Measurements from ENCODE around the gene PRSS37.

Gene PRSS37
- 0 reads per million in 3 donors for total RNA-seq

DNA sequence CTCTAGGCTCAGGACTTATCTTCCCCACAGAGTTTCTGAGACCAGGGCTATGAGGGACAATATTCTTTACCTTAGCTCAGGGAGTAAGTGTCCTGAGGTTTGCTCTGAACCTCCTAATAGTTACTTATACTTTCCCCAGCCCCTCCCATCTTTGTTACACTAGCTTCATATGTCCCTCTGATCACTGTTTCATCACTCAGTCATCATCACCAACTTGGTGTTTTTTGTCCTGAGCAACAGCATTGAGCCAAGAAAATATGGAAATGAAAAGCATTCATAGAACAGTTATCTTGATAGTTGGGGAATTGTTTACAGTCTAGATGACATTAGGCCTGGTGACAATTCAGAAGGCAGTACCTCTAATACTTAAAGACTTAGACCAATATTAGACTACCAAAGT lies at the start of gene PRSS37:
Gene PRSS37 (minus strand): TSS at position 101 of the 400 bp plus-strand sequence. CDS start 436 bp downstream, outside the sequence.
- Histone ChIP-seq H3K9me3 (ENCODE audit: control insufficient read depth, low read length) (no peaks in the 10 kb centered on the region), H3K4me3 (ENCODE audit: insufficient read depth, low read depth, low read length, poor library complexity, severe bottlenecking) (no peak within 1 kb of the TSS), H3K4me1 (ENCODE audit: control insufficient read depth, insufficient read depth, low read length, poor library complexity, severe bottlenecking) (no peaks in the 10 kb centered on the region), H3K27ac (ENCODE audit: insufficient read depth, low read length, poor library complexity, severe bottlenecking) (no peak within 1 kb of the TSS), H3K27me3 (replicated peaks; ENCODE audit: control insufficient read depth, insufficient read depth, low read length, poor library complexity, severe bottlenecking) (no peaks in the 10 kb centered on the region), H3K36me3 (ENCODE audit: control insufficient read depth, insufficient read depth, low read length) (no peaks in the 10 kb centered on the region)
- DNase-seq = no peak

- no peaks in the 10 kb centered on the region for H3K27me3 ChIP-seq (replicated peaks; ENCODE audit: control insufficient read depth, insufficient read depth, low read length, poor library complexity, severe bottlenecking)
- H3K27ac ChIP-seq (ENCODE audit: insufficient read depth, low read length, poor library complexity, severe bottlenecking) = no peak overlapping the region
- H3K4me1 ChIP-seq (ENCODE audit: control insufficient read depth, insufficient read depth, low read length, poor library complexity, severe bottlenecking) = no peaks in the 10 kb centered on the region
- no peak overlapping the region for H3K4me3 ChIP-seq (ENCODE audit: insufficient read depth, low read depth, low read length, poor library complexity, severe bottlenecking)
- H3K9me3 ChIP-seq (ENCODE audit: control insufficient read depth, low read length) = no peaks in the 10 kb centered on the region
- no peak for DNase-seq
- no peaks in the 10 kb centered on the region for H3K36me3 ChIP-seq (ENCODE audit: control insufficient read depth, insufficient read depth, low read length)
These were observed 48.0 kb upstream of the PRSS37 start for GRCh38 chr7:141889321-141889720.

DNA sequence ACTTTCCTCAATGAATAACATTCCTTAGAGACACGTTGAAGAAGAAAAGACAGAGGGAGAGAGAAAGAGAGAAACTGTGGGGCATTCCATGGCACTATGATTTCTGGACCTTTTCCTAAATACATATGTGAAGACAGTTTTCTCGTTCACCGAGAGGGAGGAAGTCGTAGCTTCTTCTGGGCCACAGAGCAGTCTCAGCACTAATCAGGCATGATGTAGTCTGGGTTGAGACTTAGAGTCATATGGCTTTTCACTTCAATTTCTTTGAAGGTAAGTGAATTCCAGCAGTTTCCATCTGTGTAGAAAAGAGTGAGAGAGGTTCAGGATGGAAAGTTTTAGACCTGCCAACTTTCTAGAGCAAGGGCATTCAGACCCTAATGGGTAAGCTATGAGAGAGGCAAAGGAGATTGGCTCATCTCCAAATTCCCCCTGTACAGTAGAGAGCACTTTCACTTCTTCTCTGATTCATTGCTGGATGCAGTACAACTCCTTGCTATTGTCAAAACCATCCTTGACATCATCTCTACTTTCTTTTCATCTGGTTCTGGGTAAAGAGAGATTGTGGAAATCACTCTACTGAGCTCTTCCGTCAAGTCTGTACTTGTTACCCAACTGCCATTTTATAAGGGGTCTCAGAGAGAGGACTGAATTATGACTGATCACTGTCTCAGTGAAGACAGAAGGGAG lies 43.4 kb upstream of the PRSS37 start:
- Histone ChIP-seq H3K27ac (ENCODE audit: insufficient read depth, low read length, poor library complexity, severe bottlenecking) (no peak overlapping the region), H3K4me1 (ENCODE audit: control insufficient read depth, insufficient read depth, low read length, poor library complexity, severe bottlenecking) (no peaks in the 10 kb centered on the region), H3K27me3 (replicated peaks; ENCODE audit: control insufficient read depth, insufficient read depth, low read length, poor library complexity, severe bottlenecking) (no peaks in the 10 kb centered on the region), H3K9me3 (ENCODE audit: control insufficient read depth, low read length) (no peaks in the 10 kb centered on the region), H3K4me3 (ENCODE audit: insufficient read depth, low read depth, low read length, poor library complexity, severe bottlenecking) (no peak overlapping the region), H3K36me3 (ENCODE audit: control insufficient read depth, insufficient read depth, low read length) (no peaks in the 10 kb centered on the region)
- no peak for DNase-seq

GRCh38 chr7:141880960-141881359 lies 39.7 kb upstream of the PRSS37 start:
- H3K4me3 ChIP-seq (ENCODE audit: insufficient read depth, low read depth, low read length, poor library complexity, severe bottlenecking) = no peak overlapping the region
- H3K4me1 ChIP-seq (ENCODE audit: control insufficient read depth, insufficient read depth, low read length, poor library complexity, severe bottlenecking) = no peaks in the 10 kb centered on the region
- no peak overlapping the region for H3K27ac ChIP-seq (ENCODE audit: insufficient read depth, low read length, poor library complexity, severe bottlenecking)
- H3K9me3 ChIP-seq (ENCODE audit: control insufficient read depth, low read length) = no peaks in the 10 kb centered on the region
- no peak for DNase-seq
- no peaks in the 10 kb centered on the region for H3K27me3 ChIP-seq (replicated peaks; ENCODE audit: control insufficient read depth, insufficient read depth, low read length, poor library complexity, severe bottlenecking)
- no peaks in the 10 kb centered on the region for H3K36me3 ChIP-seq (ENCODE audit: control insufficient read depth, insufficient read depth, low read length)

GRCh38 chr7:141877365-141877764 lies 36.1 kb upstream of the PRSS37 start:
- Histone ChIP-seq H3K9me3 (ENCODE audit: control insufficient read depth, low read length) (no peaks in the 10 kb centered on the region), H3K36me3 (ENCODE audit: control insufficient read depth, insufficient read depth, low read length) (no peaks in the 10 kb centered on the region), H3K4me3 (ENCODE audit: insufficient read depth, low read depth, low read length, poor library complexity, severe bottlenecking) (no peak overlapping the region), H3K4me1 (ENCODE audit: control insufficient read depth, insufficient read depth, low read length, poor library complexity, severe bottlenecking) (no peaks in the 10 kb centered on the region), H3K27ac (ENCODE audit: insufficient read depth, low read length, poor library complexity, severe bottlenecking) (no peak overlapping the region), H3K27me3 (replicated peaks; ENCODE audit: control insufficient read depth, insufficient read depth, low read length, poor library complexity, severe bottlenecking) (no peaks in the 10 kb centered on the region)
- DNase-seq = no peak

DNA sequence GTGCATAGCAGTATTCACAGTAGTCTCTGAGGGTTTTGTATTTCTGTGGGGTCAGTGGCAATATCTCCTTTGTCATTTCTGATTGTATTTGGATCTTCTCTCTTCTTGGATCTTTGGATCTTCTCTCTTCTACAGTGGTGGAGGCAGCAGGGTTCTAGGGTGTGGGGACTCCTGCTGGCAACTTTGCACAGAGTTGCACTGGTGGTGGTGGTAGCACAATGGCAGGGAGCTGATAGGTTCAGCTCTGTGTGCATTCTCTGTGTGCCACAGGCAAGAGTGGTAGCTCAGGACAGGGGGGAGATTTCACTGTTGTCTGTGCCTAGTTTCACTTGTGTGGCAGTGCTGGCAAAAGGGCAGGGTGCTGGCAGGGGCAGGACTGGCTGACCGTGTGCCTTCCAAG lies 35.1 kb upstream of the PRSS37 start:
- no peaks in the 10 kb centered on the region for H3K9me3 ChIP-seq (ENCODE audit: control insufficient read depth, low read length)
- H3K27me3 ChIP-seq (replicated peaks; ENCODE audit: control insufficient read depth, insufficient read depth, low read length, poor library complexity, severe bottlenecking) = no peaks in the 10 kb centered on the region
- no peak for DNase-seq
- no peak overlapping the region for H3K4me3 ChIP-seq (ENCODE audit: insufficient read depth, low read depth, low read length, poor library complexity, severe bottlenecking)
- H3K4me1 ChIP-seq (ENCODE audit: control insufficient read depth, insufficient read depth, low read length, poor library complexity, severe bottlenecking) = no peaks in the 10 kb centered on the region
- H3K36me3 ChIP-seq (ENCODE audit: control insufficient read depth, insufficient read depth, low read length) = no peaks in the 10 kb centered on the region
- no peak overlapping the region for H3K27ac ChIP-seq (ENCODE audit: insufficient read depth, low read length, poor library complexity, severe bottlenecking)

DNA sequence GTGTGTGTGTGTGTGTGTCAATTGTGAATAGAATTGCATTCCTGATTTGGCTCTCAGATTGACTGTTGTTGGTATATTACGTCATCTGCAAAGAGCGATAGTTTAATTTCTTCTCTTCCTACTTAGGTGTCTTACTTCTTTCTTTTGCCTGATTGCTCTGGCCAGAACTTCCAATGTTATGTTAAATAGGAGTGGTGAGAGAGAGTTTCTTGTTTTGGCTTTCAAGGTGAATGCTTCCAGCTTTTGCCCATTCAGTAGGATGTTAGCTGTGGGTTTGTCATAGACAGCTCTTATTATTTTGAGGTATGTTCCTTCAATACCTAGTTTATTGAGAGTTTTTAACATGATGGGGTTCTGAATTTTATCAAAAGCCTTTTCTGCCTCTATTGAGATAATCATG lies 34.2 kb upstream of the PRSS37 start:
- H3K36me3 ChIP-seq (ENCODE audit: control insufficient read depth, insufficient read depth, low read length) = no peaks in the 10 kb centered on the region
- H3K4me3 ChIP-seq (ENCODE audit: insufficient read depth, low read depth, low read length, poor library complexity, severe bottlenecking) = no peak overlapping the region
- DNase-seq = no peak
- no peaks in the 10 kb centered on the region for H3K9me3 ChIP-seq (ENCODE audit: control insufficient read depth, low read length)
- H3K4me1 ChIP-seq (ENCODE audit: control insufficient read depth, insufficient read depth, low read length, poor library complexity, severe bottlenecking) = no peaks in the 10 kb centered on the region
- no peaks in the 10 kb centered on the region for H3K27me3 ChIP-seq (replicated peaks; ENCODE audit: control insufficient read depth, insufficient read depth, low read length, poor library complexity, severe bottlenecking)
- H3K27ac ChIP-seq (ENCODE audit: insufficient read depth, low read length, poor library complexity, severe bottlenecking) = no peak overlapping the region

- H3K9me3 ChIP-seq (ENCODE audit: control insufficient read depth, low read length) = no peaks in the 10 kb centered on the region
- H3K27me3 ChIP-seq (replicated peaks; ENCODE audit: control insufficient read depth, insufficient read depth, low read length, poor library complexity, severe bottlenecking) = no peaks in the 10 kb centered on the region
- H3K36me3 ChIP-seq (ENCODE audit: control insufficient read depth, insufficient read depth, low read length) = no peaks in the 10 kb centered on the region
- no peaks in the 10 kb centered on the region for H3K4me1 ChIP-seq (ENCODE audit: control insufficient read depth, insufficient read depth, low read length, poor library complexity, severe bottlenecking)
- no peak overlapping the region for H3K27ac ChIP-seq (ENCODE audit: insufficient read depth, low read length, poor library complexity, severe bottlenecking)
- no peak for DNase-seq
- H3K4me3 ChIP-seq (ENCODE audit: insufficient read depth, low read depth, low read length, poor library complexity, severe bottlenecking) = no peak overlapping the region
These were observed 33.5 kb upstream of the PRSS37 start for GRCh38 chr7:141874787-141875186.

- DNase-seq = no peak
- no peaks in the 10 kb centered on the region for H3K4me1 ChIP-seq (ENCODE audit: control insufficient read depth, insufficient read depth, low read length, poor library complexity, severe bottlenecking)
- no peaks in the 10 kb centered on the region for H3K36me3 ChIP-seq (ENCODE audit: control insufficient read depth, insufficient read depth, low read length)
- no peaks in the 10 kb centered on the region for H3K27me3 ChIP-seq (replicated peaks; ENCODE audit: control insufficient read depth, insufficient read depth, low read length, poor library complexity, severe bottlenecking)
- H3K4me3 ChIP-seq (ENCODE audit: insufficient read depth, low read depth, low read length, poor library complexity, severe bottlenecking) = no peak overlapping the region
- H3K27ac ChIP-seq (ENCODE audit: insufficient read depth, low read length, poor library complexity, severe bottlenecking) = no peak overlapping the region
- no peaks in the 10 kb centered on the region for H3K9me3 ChIP-seq (ENCODE audit: control insufficient read depth, low read length)
These were observed 31.6 kb upstream of the PRSS37 start for GRCh38 chr7:141872931-141873330.

DNA sequence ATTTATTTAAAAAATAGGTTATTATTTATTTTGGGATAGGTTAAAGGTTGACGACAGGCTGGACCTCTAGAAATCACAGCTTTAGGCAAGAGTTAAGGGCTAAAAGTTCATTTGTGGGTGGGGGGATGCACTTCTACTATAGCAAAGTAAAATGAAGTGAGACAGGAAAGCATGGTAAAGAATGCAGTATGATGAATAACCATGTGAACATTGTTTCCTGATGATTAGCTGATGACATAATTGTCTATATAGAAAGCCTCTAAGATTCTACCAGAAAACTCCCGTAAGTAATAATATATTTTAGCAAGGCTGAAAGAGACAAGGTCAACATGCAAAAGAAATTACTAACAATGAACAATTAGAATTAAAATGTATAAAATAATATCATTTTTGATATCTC lies 25.7 kb upstream of the PRSS37 start:
- Histone ChIP-seq H3K27me3 (replicated peaks; ENCODE audit: control insufficient read depth, insufficient read depth, low read length, poor library complexity, severe bottlenecking) (no peaks in the 10 kb centered on the region), H3K27ac (ENCODE audit: insufficient read depth, low read length, poor library complexity, severe bottlenecking) (no peak overlapping the region), H3K9me3 (ENCODE audit: control insufficient read depth, low read length) (no peaks in the 10 kb centered on the region), H3K4me1 (ENCODE audit: control insufficient read depth, insufficient read depth, low read length, poor library complexity, severe bottlenecking) (no peaks in the 10 kb centered on the region), H3K36me3 (ENCODE audit: control insufficient read depth, insufficient read depth, low read length) (no peaks in the 10 kb centered on the region), H3K4me3 (ENCODE audit: insufficient read depth, low read depth, low read length, poor library complexity, severe bottlenecking) (no peak overlapping the region)
- DNase-seq = no peak

Data from effector memory CD4-positive, alpha-beta T cell (primary cell).